NCI-H1105 (cell line): ENCODE measurements around the gene RPL37.
"Not testable (repeated sequence)": the region's sequence is repeated elsewhere in the genome, so short reads cannot be mapped to it uniquely, and the experiment has no call there.

Experiments
- DNase-seq: peaks from one replicate; lab custom pipeline; 2025; lab: John Stamatoyannopoulos, UW

RPL37 gene

DNA sequence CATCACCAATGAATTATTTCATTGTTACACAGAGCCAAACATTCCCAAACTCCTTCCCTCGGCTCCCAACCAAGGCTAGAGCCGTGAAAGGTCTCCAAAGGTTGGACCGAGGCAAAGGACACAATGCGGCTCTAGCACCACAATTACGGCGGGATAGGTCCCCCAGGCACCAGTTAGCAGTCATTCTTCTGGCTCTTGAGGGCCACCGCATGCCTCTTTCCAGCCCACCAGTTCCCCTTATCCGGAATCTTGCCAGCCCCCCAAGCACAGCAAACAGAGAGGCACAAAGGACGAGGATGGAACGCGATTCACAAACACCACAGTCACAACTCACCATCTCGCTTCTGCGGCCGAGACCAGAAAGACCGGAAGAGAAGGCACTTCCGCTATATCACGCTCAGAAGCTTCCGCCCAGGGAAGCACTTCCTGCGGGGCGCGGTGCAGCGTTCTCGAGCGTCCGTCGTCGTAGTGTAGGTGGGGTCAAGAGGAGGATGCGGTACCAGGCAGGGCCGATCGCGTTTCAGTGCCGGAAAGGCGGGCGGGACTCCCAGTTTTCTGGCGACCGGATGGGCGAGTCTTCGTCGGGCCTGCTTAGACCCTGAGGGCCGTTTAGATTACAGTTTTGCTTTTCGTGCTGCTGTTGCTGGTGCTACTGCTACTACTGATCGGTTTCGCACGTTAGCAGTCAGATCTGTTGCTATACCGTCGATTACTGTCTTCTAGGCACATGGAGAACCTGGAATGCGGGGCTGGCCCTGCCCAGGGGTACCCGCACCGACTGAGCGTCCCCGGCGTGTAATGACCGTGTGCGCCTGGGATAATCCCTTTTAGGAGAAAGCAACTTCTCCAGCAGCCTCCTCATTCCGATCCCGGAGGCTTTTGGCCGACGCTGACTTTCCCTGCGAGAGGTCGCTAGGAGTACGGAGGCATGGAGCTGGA, at the start of gene RPL37:
Gene RPL37, minus strand, starts transcription at position 374 of the 939 bp plus-strand sequence. Its CDS starts 37 bp downstream, at position 337.
- peak; percentile 89 for DNase-seq

DNA sequence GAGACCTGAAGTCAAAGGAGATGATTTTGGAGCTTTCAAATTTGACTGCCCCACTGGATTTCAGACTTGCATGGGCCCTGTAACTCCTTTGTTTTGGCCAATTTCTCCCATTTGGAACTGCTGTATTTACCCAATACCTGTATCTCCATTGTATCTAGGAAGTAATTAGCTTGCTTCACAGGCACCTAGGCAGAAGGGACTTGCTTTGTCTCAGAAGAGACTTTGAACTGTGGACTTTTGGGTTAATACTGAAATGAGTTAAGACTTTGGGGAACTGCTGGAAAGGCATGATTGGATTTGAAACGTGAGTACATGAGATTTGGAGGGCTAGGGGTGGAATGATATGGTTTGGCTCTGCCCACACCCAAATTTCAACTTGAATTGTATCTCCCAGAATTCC, 48.0 kb upstream of the RPL37 start:
- DNase-seq, result not testable (repeated sequence)

DNA sequence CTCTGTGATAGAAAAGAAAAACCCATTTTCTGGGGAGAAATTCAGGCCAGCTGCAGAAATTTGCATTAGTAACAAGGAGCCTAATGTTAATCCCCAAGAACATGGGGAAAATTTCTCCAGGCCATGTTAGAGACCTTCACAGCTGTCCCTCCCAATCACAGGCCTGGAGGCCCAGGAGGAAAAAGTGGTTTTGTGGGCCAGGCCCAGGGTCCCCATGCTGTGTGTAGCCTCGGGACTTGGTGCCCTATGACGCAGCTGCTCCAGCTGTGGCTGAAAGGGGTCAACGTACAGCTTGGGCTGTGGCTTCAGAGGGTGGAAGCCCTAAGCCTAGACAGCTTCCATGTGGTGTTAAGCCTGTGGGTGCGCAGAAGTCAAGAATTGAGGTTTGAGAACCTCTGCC, 47.3 kb upstream of the RPL37 start:
- DNase-seq, result no peak

DNA sequence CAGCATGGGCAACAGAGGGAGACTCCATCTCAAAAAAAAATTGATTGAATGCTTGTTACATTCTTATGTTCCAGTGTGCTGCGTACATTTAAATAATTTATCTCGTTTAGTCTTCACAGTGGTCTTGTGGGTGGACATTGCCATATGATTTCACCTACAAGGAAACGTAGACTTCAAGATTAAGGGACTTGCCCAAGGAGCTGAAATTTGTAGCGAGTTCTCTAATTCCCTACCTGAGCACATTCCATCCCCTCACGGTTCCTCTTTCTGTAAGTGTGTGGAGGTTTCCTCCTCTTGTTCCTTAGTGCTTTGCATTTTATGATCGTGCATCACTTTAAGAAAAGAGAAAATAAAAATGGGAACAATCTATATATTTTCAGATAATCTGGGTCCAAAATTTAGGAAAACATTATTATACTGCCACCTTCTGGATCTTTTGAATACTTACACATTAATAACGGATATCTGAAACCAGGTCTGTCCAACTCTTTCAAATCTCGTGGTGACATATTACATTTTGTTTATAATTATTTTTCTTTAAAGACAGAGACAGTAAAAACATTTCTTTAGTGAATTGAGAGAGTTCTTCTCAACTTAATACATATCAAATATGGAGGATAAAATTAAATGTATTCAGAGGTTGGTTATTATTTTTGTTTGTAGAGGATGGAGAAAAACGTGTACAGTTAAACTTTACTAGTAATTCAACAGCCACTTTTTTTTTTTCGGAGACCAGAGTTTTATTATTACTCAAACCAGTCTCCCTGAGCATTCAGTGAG, 44.3 kb upstream of the RPL37 start:
- peak; percentile 0 for DNase-seq

DNA sequence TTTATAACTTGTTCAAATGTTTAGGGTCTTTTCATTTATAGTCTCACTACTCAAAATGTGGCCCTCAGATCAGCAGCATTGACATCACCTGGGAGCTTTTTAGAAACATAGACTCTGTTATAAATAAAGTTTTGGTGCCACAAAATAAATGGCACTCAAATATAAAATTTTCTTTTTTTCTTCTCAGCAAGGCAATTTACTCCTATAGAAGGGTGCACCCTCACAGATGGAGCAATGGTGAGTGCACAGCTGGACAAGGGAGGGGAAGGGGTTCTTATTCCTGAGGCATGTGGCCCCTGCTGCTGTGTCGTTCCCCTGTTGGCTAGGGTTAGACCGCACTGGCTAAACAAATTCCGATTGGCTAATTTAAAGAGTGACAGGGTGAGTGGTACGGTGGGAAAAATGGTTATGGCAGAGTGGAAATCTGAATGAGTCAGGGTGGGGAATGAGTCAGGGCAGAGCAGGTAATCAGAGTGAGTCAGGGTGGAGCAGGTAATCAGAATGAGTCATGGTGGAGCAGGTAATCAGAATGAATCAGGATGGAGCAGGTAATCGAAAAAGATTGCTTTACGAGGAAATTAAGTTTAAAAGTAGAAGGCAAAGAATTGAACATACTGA, 42.5 kb upstream of the RPL37 start:
- DNase-seq, result no peak

DNA sequence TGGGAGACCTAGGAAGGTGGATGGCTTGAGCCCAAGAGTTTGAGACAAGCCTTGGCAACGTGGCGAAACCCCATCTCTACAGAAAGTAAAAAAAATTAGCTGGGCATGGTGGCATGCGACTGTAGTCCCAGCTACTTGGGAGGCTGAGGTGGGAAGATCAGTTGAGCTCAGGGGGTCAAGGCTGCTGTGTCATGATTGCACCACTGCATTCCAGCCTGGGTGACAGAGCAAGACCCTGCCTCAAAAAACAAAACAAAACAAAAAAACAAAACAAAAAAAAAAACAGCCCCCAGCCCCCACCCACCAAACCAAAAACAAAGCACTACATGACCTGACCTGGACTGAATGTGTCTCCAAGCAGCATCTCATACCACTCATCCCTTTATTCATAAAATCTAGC, 40.9 kb upstream of the RPL37 start:
- no peak for DNase-seq

DNA sequence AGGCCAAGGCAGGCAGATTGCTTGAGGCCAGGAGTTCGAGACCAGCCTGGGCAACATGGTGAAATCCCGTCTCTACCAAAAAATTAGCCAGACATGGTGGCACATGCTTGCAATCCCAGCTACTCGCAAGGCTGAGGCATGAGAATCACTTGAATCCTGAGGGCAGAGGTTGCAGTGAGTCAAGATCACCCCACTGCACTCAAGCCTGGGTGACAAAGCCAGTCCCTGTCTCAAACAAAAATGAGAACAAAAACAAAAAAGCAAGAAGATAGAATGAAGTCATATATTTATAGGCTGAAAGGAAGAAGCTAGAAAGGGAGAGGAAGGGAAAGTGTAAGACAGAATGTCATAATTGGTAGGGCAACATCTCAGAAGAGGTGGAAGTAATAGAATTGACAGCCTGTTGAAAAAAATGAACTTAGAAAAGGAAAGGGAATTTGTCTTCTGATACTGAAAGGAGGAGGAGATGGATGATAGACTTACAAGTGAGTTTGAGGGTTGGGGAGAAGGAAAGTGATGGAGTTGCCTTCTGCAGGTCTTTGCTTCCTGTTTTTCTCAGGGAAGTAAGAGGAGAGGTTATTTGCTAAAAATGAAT, 38.4 kb upstream of the RPL37 start:
- DNase-seq, result no peak

DNA sequence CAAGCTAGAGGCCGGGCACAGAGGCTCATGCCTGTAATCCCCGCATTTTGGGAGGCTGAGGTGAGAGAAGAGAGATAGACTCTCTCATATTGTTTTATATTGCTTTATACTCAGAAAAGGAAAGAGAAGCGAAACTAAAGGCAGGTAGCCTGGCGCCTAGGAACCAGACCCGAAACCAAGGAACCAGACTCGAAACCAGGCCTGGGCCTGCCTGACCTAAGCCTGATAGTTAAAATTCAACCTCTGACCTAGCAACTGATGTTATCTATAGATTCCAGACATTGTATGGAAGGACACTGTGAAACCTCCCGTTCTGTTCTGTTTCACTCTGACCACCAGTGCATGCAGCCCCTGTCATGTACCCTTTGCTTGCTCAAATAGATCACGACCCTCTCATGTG, 37.2 kb upstream of the RPL37 start:
- not testable (repeated sequence) for DNase-seq

DNA sequence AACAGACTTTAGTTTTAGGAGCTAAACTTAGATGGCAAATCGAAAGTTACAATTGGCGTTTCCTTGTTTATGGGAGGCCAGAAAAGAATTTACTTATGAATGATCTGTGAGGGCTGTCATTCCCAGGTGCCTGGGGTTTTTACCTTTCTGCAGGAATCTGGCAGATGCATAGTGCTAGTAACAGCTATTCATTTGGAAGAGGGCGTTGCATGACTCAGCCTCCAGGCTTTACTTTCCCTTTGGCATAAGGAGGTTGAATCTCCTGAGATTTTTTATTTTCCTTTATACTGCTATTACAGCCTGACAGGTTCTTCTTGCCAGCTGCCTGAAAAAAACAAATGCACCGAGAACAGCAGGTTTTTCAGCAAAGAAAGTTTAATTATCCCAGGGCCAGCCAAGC, 36.2 kb upstream of the RPL37 start:
- no peak for DNase-seq

DNA sequence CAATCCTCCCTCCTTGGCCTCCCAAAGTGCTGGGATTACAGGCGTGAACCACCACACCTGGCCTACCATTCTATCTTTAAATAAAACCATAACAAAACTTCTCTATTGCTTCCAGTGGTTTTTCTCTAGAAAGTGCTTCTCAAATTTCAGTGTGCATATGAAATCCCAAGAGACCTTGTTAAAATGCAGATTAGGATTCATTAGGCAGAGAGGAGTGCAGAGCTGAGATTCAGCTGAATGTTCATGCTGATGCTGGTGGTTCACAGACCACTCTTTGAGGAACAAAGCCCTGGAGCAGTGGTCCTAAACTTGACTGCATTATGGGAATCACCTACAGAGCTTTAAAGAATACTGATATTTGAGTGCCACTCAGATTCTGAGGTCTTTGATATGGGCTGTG, 34.4 kb upstream of the RPL37 start:
- no peak for DNase-seq

DNA sequence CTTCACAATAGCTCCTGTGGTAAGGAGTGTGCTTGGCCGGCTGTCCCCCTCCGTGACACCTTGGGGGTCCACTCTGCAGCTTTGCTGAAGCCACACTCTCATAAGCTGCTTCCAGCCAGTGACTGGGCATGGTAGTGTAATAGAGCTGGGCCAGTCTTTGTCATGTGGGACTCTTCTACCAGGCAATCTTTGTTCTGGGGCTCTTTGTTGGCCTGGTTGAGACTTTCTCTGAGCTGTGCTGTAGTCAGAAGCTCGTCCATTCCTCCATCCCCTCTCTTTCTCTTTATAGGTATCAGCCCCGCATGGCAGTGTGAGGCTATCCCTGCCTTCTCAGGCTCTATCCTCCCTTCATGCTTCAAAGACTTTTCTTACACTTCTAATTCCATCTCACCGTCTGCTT, 31.8 kb upstream of the RPL37 start:
- no peak for DNase-seq

DNA sequence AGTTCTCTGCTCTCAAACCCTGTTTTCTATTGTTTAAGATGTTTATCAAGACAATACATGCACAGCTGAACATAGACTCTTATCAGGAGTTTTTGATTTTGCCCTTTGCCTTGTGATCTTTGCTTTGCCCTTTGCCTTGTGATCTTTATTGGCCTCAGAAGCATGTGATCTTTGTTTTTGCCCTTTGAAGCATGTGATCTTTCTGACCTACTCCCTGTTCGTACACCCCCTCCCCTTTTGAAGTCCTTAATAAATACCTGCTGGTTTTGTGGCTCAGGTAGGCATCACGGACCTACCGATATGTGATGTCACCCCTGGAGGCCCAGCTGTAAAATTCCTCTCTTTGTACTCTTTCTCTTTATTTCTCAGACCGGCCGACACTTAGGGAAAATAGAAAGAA, 30.0 kb upstream of the RPL37 start:
- DNase-seq, result not testable (repeated sequence)

DNA sequence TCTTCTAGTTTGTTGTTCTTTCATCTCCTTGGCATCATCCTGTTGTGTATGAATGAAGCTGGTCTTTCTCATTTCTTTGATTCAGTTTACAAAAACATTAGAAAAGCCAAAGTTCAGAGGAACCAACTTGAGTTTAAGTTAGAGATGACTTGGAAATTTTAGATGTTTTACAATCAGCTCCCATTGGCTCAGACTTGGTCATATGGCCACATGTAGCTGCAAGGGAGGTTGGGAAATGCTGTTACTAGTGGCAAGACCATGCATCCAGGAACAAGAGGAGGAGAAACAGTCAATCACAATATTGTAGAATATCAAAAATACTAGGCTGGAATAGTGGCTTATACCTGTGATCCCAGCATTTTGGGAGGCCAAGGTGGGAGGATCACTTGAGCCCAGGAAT, 25.7 kb upstream of the RPL37 start:
- DNase-seq, result no peak

DNA sequence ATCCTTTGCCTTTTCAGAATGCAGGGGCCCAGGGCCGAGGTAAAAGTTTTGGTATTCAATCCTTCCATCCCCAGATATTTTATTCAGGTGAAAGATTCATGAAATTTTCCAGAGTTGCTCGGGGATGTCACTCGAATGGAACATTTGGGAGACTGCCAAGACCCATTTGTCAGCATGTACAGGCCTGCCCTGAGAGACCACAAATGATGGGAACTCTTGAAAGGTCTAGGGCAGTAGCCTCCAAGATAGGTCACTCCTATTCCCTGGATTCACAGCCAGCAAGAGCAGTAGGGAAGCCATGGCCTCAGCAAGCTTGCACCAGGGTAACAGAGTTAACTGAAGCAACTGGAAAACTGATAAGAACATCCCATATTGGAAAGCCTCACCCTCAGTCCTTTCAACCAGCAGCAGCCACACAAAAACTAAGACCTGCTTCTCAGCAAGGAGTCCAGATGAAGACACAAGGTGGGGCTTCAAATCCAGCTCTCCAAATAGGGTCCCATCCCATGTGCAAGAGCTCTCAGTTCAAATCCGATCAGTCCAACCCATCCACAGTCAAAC, 18.7 kb upstream of the RPL37 start:
- DNase-seq, result peak; percentile 19

DNA sequence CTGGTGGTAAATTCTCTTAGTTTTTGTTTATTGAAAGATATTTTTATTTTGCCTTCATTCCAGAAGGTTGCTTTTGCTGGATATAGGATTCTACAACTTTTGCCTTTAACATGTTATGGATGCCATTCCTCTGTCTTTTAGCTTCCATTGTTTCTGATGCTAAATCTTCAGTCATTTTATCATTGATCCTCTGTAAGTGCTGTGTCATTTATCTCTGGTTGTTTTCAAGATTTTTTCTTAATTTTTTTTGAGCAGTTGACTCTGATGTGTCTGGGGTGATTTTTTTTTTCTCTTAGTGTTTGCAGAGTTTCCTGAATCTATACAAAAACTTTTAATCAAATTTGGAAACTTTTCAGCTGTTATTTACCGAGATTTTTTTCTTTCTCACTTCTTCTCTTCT, 12.5 kb upstream of the RPL37 start:
- DNase-seq, result no peak

DNA sequence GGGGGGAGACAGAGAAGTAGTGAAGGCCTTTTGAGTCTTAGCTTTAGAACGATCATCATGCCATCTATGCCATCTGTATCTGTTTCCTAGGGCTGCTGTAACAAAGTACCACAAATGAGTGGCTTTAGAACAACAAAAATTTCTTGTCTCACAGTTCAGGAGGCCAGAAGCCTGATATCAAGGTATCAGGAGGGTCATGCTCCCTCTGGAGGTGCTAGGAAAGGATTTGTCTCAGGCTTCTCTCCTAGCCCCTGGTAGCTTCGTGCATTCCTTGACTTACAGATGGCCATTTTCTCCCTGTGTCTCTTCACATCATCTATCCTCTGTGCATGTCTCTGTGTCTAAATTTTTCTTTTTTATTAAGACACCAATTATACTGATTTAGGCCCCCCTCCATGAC, 11.3 kb upstream of the RPL37 start:
- DNase-seq, result no peak

DNA sequence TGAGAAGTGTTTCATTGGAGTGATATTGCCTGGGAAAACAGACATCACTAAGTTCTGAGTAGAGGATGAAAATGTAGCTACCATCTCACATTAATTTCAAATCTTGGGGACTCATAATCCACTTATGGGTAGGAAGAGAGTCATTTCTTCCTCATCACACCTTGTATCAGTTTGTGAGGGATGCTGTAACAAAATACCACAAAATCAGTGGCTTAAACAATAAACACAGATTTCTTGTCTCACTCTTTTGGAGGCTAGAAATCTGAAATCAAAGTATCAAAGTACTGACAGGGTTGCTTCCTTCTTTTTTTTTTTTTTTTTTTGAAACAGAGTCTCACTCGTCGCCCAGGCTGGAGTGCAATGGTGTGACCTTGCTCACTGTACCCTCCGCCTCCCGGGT, 9.5 kb upstream of the RPL37 start:
- no peak for DNase-seq

DNA sequence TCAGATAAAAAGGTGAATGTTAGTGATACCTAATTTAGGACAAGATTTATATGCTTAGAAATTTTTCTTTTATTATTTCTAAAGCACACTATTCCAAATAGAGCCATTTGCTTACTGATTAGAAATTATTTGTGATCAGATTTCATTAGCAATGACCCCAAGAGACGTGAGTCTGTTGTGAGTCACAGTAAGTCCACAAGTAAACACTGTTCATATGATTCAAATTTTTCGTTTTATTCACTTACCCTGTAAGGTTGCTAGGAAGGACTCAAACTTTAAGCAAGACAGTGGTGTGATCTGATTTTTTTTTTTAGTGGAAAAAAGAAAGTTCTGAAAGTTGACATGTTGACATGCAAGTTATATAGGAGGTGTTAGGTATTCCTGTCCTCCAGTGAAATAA, 7.3 kb upstream of the RPL37 start:
- no peak for DNase-seq

DNA sequence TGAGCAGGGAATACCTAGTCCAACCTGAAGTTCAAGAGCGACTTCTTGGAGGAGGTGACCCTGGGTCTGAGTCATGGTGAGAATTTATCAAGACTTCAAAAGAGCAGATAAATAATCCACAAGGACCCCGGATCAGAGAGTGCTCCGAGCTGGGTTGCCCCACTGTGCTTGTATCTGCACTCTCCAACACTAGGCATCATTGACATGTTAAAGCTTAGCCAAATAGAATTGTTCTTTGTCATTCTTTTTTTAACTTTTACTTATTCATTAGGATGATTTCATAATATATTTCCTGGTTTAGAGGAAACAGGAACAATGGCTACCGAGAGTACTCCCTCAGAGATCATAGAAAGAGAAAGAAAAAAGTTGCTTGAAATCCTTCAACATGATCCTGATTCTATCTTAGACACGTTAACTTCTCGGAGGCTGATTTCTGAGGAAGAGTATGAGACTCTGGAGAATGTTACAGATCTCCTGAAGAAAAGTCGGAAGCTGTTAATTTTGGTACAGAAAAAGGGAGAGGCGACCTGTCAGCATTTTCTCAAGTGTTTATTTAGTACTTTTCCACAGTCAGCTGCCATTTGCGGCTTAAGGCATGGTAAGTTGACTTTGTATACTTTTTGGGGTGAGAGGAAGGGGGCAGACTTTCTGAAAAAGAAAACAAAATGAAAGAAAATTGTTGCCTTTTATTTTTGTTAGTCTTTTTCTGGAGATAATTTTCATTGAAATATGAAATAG, 6.2 kb upstream of the RPL37 start, which contains the start of gene CARD6:
Gene CARD6, plus strand, starts transcription at position 300 of the 738 bp plus-strand sequence. Its CDS starts 16 bp downstream, at position 316.
- no peak for DNase-seq

DNA sequence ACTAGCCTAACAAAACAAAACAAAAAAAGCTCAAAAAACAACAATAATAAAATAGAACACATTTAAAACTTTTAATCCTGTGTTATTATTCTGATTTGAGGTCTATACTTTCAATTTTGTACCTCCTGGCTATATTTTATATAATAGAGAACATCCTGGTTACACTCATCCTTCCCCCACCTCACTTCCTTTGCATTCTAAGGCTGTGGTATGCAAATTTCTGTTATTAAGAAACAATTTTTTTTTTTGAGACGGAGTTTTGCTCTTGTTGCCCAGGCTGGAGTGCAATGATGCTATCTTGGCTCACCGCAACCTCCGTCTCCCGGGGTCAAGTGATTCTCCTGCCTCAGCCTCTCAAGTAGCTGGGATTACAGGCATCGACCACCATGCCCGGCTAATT, 3.1 kb upstream of the RPL37 start:
- DNase-seq, result no peak

DNA sequence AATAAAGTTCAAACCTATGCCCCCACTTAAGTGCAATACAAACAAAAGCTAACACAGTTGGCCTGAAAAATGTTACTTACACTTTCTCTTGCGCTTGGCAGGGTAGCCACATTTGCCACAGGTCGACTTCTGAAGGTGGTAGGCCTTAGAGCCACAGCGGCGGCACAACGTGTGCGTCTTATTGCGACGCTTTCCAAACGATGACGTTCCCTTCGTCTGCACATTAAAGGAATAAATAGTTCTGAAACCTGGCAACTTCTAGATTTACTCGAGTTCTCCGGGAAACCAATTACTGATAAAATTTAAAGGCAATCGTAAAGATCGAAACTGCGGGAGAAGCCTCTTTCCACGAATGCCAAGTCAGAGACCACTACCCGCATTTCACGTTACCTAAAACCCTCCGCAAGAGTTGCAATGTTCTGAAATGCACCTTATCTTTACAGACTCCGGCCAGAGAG, 602 bp downstream of the RPL37 start:
- DNase-seq, result peak; percentile 2
